Testis (tissue), 3 donors: ENCODE results near the gene SORD. TPM values are rescaled to one million over a fixed set of nuclear protein-coding genes. Genes with fewer than 3 reads are reported as not detected.

ENCODE experiments used
- DNase-seq: peaks from one replicate; pipeline ENCODE4 v3.0.0-alpha.2; 2019
- H3K27ac ChIP-seq, 2 donors: fragments of 200-600 bp; sonication (generic); one replicate each; pipeline ENCODE4 v1.5.1; 2019
- H3K27me3 ChIP-seq: fragments of 200-600 bp; sonication (generic); one replicate; pipeline ENCODE4 v1.5.1; 2019
- H3K36me3 ChIP-seq: fragments of 200-600 bp; sonication (generic); one replicate; pipeline ENCODE4 v1.5.1; 2017; ENCODE audit warnings: low read depth; ENCODE audit errors: missing control alignments
- H3K4me1 ChIP-seq: fragments of 200-600 bp; sonication (generic); one replicate; pipeline ENCODE4 v1.5.1; 2019
- H3K4me3 ChIP-seq, 2 donors: fragments of 200-600 bp; sonication (generic); one replicate each; pipeline ENCODE4 v1.5.1; 2017 to 2019
- H3K9me3 ChIP-seq: fragments of 200-600 bp; sonication (generic); one replicate; pipeline ENCODE4 v1.5.1; 2017
- CTCF ChIP-seq, 3 experiments: fragments of 450-650 bp in 2 of 3; fragments of 200-600 bp in 1 of 3; sonication (generic) in 1 of 3; IDR thresholded peaks; one replicate each; pipeline ENCODE4 v1.5.1; 2016 to 2019; ENCODE audit warnings: antibody characterized with exemption in 3 of 3, mild to moderate bottlenecking in 2 of 3, moderate library complexity in 1 of 3
- POLR2A ChIP-seq: fragments of 450-650 bp; IDR thresholded peaks from one replicate; pipeline ENCODE4 v1.6.1; 2017; ENCODE audit warnings: antibody characterized with exemption, mild to moderate bottlenecking, moderate library complexity
- WGBS, 2 donors: methylation state at CpG; one replicate each; pipeline ENCODE4 v1.1.5; 2018; 5-methylcytosine and 5-hydroxymethylcytosine counted together
- intact Hi-C: fragments of 100-400 bp; cut with DNase I; formaldehyde crosslinking; loops from one replicate; pipeline ENCODE4 v1.15.1; 2023; ENCODE audit warnings: low total_unique reads
- polyA plus RNA-seq: library from polyadenylated mRNA; stranded (reverse); fragments of 350-450 nt; fragmentation: Illumina TruSeq; extraction: RNeasy Lipid Tissue Mini Kit (QIAGEN cat#74804); gene quantifications from one replicate; pipeline ENCODE4 v1.2.3, GENCODE V29; 2014; ENCODE audit warnings: low read depth, low replicate concordance; ENCODE audit not compliant: insufficient read depth
- total RNA-seq, 2 donors: library from RNA; depleted of rRNA; stranded (reverse); fragments of >200 nt; gene quantifications; one replicate each; pipeline ENCODE4 v1.2.3, GENCODE V29; 2016

The SORD gene
- total and polyA plus RNA-seq, 3 donors from 2014 or later: 21.4 to 34.1 (median 33.7) TPM

GRCh38 chr15:45093013-45093412, 70.0 kb downstream of the SORD start:
- 90 to 96% methylated on average over 4 of the region's 4 CpGs for WGBS, 2 donors

GRCh38 chr15:45093622-45094357, 70.8 kb downstream of the SORD start:
- Histone ChIP-seq H3K36me3 (no peaks in the 10 kb centered on the region), H3K4me3 (no peak overlapping the region), H3K27ac (no peak overlapping the region), H3K9me3 (no peaks in the 10 kb centered on the region), H3K27me3 (no peaks in the 10 kb centered on the region), H3K4me1 (no peaks in the 10 kb centered on the region)
- DNase-seq: no peak
- TF ChIP-seq CTCF (IDR thresholded peaks at IDR 0.05) (no peak), POLR2A (no peak)
- intact Hi-C loops: no loop called here
- 91 to 93% methylated on average over 11 of the region's 11 CpGs for whole genome bisulfite sequencing, 2 donors

More at GRCh38 chr15:45093013-45093412, 70.0 kb downstream of the SORD start:
- H3K4me3 ChIP-seq: no peak overlapping the region
- H3K27me3 ChIP-seq: no peaks in the 10 kb centered on the region
- H3K36me3 ChIP-seq: no peaks in the 10 kb centered on the region
- intact Hi-C loops: no loop called here
- DNase-seq: no peak
- H3K27ac ChIP-seq: no peak overlapping the region
- peaks cover 3% of the 10 kb centered on the region for H3K4me1 ChIP-seq
- TF ChIP-seq CTCF (IDR thresholded peaks at IDR 0.05) (no peak), POLR2A (no peak)
- H3K9me3 ChIP-seq: no peaks in the 10 kb centered on the region

GRCh38 chr15:45094358-45094730, 71.3 kb downstream of the SORD start:
- DNase-seq: no peak
- intact Hi-C loops: no loop called here
- no peak overlapping the region for H3K4me3 ChIP-seq
- no peaks in the 10 kb centered on the region for H3K27me3 ChIP-seq
- H3K27ac ChIP-seq: no peak overlapping the region
- no peaks in the 10 kb centered on the region for H3K9me3 ChIP-seq
- TF ChIP-seq POLR2A (no peak), CTCF (IDR thresholded peaks at IDR 0.05) (no peak)
- no peaks in the 10 kb centered on the region for H3K4me1 ChIP-seq
- 67 to 72% methylated on average over 9 of the region's 9 CpGs for WGBS, 2 donors
- no peaks in the 10 kb centered on the region for H3K36me3 ChIP-seq

GRCh38 chr15:45095661-45096060, 72.7 kb downstream of the SORD start:
- H3K36me3 ChIP-seq: no peaks in the 10 kb centered on the region
- intact Hi-C loops: no loop called here
- H3K27me3 ChIP-seq: no peaks in the 10 kb centered on the region
- no peak overlapping the region for H3K27ac ChIP-seq
- no peak for DNase-seq
- TF ChIP-seq CTCF (IDR thresholded peaks at IDR 0.05) (no peak), POLR2A (no peak)
- H3K4me1 ChIP-seq: no peaks in the 10 kb centered on the region
- 95 to 98% methylated on average over 9 to 11 of the region's 11 CpGs for WGBS, 2 donors
- no peaks in the 10 kb centered on the region for H3K9me3 ChIP-seq
- H3K4me3 ChIP-seq: no peak overlapping the region

- intact Hi-C loops: no loop called here
- H3K36me3 ChIP-seq: no peaks in the 10 kb centered on the region
- H3K4me3 ChIP-seq: no peak overlapping the region
- no peak for TF ChIP-seq POLR2A
- no peak for TF ChIP-seq CTCF (IDR thresholded peaks at IDR 0.05)
- no peak for DNase-seq
- no peaks in the 10 kb centered on the region for H3K27me3 ChIP-seq
- H3K9me3 ChIP-seq: no peaks in the 10 kb centered on the region
- H3K27ac ChIP-seq: no peak overlapping the region
- WGBS, 2 donors: 89 to 97% methylated on average over 3 to 7 of the region's 7 CpGs
- H3K4me1 ChIP-seq: no peaks in the 10 kb centered on the region
These were observed 74.5 kb downstream of the SORD start for GRCh38 chr15:45097466-45097865.
